GM20431 (cell line): Measurements from ENCODE around the gene ALG14.
"Not testable (repeated sequence)": the region's sequence is repeated elsewhere in the genome, so short reads cannot be mapped to it uniquely, and the experiment has no call there.

Source experiments
- in situ Hi-C: fragments of 300-500 bp; cut with MseI, MboI; formaldehyde crosslinking; loops from one replicate; pipeline ENCODE4 v1.15.0; 2020; ENCODE audit warnings: low sequenced_read_pairs; ENCODE audit not compliant: unreplicated experiment

ALG14 gene

GRCh38 chr1:95047624-95048023 is 25.1 kb downstream of the ALG14 start:
- in situ Hi-C loops, result loop anchor here (10.0 to 25.0 kb wide), 2 partner anchors 203 to 535 kb away; no protein-coding TSS in a partner anchor

DNA sequence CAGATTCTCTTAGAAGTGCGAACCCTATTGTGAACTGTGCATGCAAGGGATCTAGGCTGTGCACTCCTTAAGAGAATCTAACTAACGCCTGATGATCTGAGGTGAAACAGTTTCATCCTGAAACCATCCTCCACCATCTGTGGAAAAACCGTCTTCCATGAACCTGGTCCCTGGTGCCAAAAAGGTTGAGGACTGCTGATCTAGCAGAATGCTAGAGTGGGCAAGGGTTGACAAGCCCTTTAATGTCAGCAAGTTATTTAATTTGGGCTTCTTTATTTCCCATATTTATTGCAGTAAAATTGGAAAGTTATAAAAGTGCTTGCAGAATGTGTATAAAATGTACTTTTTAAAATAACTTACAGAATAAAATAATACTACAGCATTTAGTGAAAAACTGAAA is 26.4 kb downstream of the ALG14 start:
- in situ Hi-C loops, result loop anchor here (10.0 to 25.0 kb wide), 2 partner anchors 202 to 534 kb away; no protein-coding TSS in a partner anchor

- in situ Hi-C loops, result loop anchor here (10.0 to 25.0 kb wide), 2 partner anchors 199 to 531 kb away; no protein-coding TSS in a partner anchor
Observed at GRCh38 chr1:95043141-95043980, 29.4 kb downstream of the ALG14 start.

DNA sequence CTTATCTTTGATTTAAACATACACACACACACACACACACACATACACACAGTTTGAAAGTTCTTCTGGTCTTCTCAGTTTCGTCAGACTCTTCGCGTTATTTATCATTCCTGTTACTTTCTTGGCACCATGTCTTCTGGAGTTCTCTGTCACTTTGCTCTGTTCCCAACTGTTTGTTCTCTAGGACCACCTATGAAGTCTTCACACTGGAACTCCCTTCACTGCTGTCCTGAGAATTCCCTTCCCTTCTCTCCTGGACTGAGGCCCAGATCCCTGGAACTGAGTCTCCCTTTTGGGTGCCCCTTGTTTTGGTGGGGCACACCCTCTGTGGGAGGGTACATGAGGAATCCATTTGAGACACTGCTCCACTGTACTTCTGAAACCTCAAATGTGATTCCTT is 30.5 kb downstream of the ALG14 start:
- in situ Hi-C loops, result loop anchor here (10.0 to 25.0 kb wide), 2 partner anchors 197 to 530 kb away; no protein-coding TSS in a partner anchor

GRCh38 chr1:95041491-95042165 is 31.1 kb downstream of the ALG14 start:
- in situ Hi-C loops, result loop anchor here (10.0 to 25.0 kb wide), 2 partner anchors 197 to 529 kb away; no protein-coding TSS in a partner anchor

GRCh38 chr1:95040032-95040525 is 32.7 kb downstream of the ALG14 start:
- in situ Hi-C loops, result loop anchor here (10.0 to 25.0 kb wide), 2 partner anchors 195 to 528 kb away; no protein-coding TSS in a partner anchor

DNA sequence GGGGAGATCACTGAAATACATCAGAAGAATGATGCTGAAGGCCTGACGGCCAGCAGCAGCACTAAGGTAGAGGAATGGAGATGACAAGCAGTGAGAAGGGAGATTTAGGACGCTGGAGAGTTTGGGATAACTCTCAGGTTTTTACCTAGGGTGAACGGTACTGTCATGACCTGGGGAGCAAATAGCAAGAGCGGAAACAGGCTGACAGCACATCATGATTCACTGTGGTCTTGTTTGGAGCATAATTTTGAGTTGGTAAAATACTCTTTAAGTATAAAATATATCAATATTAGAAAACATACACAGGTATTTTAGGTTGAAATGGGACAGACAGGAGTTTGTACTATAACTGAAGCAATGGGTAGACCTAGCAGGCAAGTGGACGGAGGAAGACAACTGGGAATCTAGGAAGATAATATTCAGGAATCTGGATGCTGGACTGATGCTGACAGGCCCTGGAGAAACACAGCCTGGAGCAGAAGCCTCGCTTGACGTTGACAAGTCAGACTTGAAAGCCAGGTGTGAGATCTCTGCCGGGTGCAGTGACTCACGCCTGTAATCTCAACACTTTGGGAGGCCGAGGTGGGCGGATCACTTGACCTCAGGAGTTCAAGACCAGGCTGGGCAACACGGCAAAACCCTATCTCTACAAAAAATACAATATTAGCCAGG is 33.3 kb downstream of the ALG14 start:
- in situ Hi-C loops, result loop anchor here (10.0 to 25.0 kb wide), 2 partner anchors 195 to 527 kb away; no protein-coding TSS in a partner anchor

DNA sequence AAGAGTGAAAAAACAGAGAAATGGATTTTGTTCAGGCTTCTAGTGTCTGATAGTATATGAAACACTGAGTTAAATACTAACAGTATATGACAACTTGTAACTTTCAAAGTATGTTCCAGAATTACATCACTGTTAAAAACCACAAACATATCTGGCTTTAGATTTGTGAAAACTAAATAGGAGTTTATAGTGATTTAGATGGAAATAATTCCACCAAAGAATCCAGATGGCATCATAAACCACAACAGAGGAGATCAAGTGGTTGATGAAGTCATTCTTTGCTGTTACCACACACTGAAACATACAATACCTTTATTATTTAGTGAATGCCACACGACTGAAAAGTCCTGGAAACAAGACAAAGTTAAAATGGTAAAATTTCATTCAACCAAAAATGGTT is 37.2 kb downstream of the ALG14 start:
- in situ Hi-C loops, result loop anchor here (25.0 kb wide), 1 partner anchor 523 kb away; no protein-coding TSS in a partner anchor

GRCh38 chr1:95034506-95034905 is 38.2 kb downstream of the ALG14 start:
- in situ Hi-C loops, result loop anchor here (25.0 kb wide), 1 partner anchor 522 kb away; no protein-coding TSS in a partner anchor

- in situ Hi-C loops, result loop anchor here (25.0 kb wide), 1 partner anchor 522 kb away; no protein-coding TSS in a partner anchor
Observed at GRCh38 chr1:95033843-95034242, 38.9 kb downstream of the ALG14 start.

DNA sequence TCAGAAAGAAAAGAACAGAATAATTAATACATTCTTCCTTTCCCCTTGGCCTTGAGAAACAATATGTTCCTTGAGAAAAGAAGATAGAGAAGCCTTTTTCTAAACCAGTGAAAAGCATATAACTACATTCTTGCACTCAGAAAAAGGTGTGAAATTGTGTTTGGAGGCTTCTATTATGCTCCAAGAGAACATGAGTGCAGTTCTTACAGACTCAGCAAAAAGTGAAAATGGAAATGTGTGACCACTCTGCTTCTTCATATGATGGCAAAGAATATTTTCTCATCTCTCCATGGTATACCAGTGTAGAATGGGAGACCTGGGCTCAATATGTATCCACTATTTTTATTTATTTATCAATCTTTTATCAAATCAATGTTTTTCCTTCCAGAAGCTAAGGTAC is 43.2 kb downstream of the ALG14 start:
- in situ Hi-C loops, result loop anchor here (25.0 kb wide), 1 partner anchor 517 kb away; no protein-coding TSS in a partner anchor

DNA sequence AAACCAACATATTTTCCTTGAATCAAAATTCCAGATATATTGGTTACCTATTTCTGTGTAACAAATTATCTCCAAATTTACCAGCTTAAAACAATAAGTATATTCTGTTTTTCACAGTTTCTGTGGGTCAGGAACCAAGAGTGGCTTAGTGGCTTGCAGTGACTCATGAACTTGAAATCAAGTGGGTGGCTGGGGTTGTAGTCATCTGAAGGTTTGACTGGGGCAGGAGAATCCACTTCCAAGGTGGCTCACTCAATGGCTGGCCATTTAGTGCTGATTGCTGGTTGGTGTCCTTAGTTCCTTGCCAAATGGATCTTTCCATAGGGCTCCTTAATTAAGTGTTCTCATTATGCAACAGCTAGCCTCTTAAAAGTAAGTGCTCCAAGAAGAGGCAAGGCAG is 43.8 kb downstream of the ALG14 start:
- in situ Hi-C loops, result loop anchor here (25.0 kb wide), 1 partner anchor 517 kb away; no protein-coding TSS in a partner anchor

DNA sequence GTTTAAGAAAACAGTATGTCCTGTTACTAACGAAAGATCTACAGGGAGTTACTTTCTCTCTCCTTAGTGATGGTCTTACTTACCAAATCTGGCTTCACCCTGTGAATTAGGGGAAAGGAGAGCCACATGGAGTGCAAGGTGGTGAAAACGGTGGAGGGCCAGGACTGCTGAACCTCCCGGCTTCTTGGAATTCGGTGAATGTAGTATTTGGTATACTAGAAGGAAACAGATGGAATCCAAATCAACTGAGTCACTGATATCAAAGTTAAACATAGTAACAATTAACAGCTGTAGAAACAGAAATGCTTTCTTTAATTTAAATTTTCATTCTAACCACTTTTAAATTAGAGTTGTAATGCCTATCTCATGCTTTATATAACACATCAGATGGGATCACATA is 45.7 kb downstream of the ALG14 start:
- in situ Hi-C loops, result loop anchor here (25.0 kb wide), 1 partner anchor 515 kb away; no protein-coding TSS in a partner anchor

DNA sequence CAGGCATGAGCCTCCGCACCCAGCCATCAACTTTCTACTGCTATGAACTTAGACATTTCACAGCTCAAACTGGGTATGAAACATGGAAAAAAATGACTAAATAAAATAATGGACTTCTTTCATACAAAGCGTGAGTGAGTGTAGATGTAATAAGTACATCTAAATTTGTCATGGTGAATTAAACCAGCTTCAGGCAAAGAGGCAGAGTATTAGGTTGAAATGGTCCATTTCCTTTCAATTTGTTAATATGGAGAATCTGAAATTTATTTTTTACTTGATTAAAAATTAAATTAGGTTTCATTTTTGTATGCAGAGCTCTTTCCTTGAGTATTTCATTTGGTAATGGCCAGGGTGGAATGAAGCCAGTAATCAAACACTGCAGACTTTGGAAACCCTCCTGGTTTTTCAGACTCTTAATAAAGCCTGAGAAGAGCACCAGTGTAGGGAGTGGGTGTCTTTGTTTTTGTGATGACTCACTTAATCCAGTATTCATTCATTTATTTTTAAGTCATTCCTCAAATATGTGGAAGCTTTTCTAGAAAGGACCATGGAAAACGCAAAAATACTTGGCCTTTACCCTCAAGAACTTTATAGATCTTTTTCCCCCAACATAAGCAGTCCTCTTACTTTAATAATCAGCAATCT is 49.2 kb downstream of the ALG14 start:
- in situ Hi-C loops, result no loop called here

GRCh38 chr1:95022644-95022926 is 50.2 kb downstream of the ALG14 start:
- in situ Hi-C loops, result no loop called here

- in situ Hi-C loops, result no loop called here
Observed at GRCh38 chr1:95021805-95022643, 50.7 kb downstream of the ALG14 start.

- in situ Hi-C loops, result no loop called here
Observed at GRCh38 chr1:95021119-95021518, 51.6 kb downstream of the ALG14 start.

DNA sequence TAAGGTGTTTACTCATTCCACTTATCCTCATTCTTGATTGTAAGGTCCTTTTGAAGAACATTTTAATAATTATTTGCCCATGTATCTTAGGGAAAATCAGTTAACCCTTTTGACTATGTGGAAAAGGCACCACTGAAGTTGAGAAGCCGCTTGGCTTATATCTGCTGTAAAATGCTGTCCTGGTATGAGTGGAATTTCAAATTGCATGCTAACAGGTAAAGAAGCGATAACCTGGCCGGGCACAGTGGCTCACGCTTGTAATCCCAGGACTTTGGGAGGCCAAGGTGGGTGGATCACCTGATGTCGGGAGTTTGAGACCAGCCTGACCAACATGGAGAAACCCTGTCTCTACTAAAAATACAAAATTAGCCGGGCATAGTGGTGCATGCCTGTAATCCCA is 53.3 kb downstream of the ALG14 start:
- in situ Hi-C loops, result not testable (repeated sequence)
